HG03108 (cell line): ENCODE measurements around the gene OR52D1.

Source experiments
- ATAC-seq: cut with Tn5 transposase; IDR thresholded peaks from one replicate; pipeline ENCODE4 v1.9.1; 2021; ENCODE audit warnings: moderate library complexity; ENCODE audit not compliant: unreplicated experiment

The OR52D1 gene

DNA sequence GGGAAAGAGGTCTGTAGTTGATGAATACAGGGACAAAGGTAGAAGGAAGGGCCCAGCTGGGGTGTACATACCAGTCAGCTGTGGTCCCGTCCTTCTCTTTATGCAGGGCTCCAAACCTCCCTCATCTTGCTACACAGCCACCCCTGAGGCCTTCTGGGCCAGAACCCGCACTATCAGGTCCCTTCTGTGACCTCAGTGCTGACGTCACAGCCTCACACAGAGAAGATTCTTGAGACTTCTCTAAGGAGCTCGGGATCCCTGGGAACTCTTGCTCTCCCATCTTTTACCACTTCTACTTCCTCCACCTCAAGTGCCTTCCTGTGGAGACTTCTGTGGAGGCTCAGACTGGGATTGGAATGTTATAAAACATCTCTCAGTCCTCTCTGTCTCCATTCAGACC, 21.3 kb downstream of the OR52D1 start, which contains the start of gene UBQLN3:
TSS of gene UBQLN3 (minus strand) at position 155 of the 400 bp plus-strand sequence. CDS start 399 bp downstream, outside the sequence.
- no peak for ATAC-seq

DNA sequence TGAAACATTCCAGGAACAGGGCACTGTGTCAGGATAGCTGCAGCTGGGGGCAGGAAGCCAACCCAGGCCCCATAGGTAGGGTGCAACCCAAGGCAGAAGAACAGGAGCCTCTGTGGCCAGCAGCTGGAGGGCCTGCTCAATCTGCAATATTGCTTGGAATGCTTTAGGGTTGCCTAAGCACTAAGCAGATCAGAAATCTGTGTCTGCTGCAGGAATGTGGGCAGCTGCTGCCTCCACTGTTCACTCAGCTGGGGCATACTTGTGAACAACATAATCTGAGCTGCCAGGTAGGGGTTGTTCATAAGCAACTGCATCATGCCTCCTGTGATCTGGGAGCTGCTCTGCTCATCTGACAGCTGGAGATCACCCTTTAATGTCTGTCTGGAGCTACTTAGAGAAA, 26.4 kb downstream of the OR52D1 start:
- no peak for ATAC-seq

DNA sequence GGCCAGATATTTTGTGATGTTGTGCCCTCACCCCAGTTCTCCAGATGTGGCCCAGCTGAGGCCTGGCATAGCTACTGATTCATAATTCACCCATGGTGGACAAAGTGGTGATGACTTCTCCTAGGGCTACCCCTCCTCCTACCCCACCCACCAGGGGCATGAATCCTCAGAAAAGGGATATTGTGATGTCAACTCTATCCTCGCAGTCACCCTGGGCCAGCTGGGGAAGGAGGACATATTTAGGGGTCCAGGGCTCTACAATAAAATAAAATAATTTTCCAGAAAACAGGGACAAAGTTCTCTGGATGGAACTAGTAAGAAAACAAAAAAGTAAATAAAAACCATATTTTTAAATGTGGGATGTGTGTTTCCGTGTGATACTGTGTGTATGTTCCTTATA, 28.1 kb downstream of the OR52D1 start, which contains the start of gene UBQLNL:
TSS of gene UBQLNL (minus strand) at position 101 of the 400 bp plus-strand sequence. CDS start 258 bp downstream, outside the sequence.
- ATAC-seq = no peak

- ATAC-seq = no peak
Measured at GRCh38 chr11:5521540-5521939, 33.1 kb downstream of the OR52D1 start.

- no peak for ATAC-seq
Measured at GRCh38 chr11:5522308-5522707, 33.8 kb downstream of the OR52D1 start.

DNA sequence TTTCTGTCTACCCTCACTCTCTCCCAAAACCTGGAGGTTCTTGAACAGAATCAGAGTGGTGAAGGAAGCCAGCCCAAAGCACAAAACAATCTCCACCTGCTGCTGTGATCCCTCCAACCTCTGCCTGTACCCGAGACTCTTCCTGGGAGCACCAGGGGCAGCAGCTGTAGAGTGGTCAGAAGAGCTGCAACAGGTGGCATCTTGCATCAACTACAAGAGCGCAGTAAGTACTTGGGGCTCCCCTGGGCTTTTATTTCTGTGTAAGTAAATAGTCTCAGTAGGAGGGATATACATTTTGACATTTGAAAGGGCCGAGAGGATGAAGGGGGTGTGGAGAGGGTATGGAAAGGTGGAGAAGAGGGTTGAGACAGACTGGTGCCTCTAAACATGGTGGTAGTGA, 36.3 kb downstream of the OR52D1 start:
- no peak for ATAC-seq

DNA sequence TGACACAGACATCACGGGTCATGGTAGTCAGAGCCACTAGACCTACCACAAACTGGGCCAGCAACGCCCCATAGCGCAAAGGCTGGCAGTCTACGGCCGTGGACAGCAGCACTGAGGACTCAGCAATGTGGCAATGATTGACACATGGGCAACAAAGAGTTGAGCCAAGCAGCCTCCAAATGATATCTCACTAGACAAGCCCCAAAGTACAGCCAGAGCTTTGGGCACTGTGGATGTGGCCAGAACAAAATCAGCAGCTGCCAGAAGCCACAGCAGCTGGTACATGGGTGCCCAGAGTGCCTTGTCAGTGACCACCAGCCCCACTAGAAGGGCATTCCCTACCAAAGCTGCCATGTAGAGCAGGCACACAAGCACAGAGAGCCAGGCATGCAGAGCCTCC, 39.2 kb downstream of the OR52D1 start:
- ATAC-seq = no peak

- ATAC-seq = no peak
Measured at GRCh38 chr11:5528495-5528894, 40.0 kb downstream of the OR52D1 start.

GRCh38 chr11:5531053-5531831, 42.8 kb downstream of the OR52D1 start:
- no peak for ATAC-seq

- ATAC-seq = no peak
Measured at GRCh38 chr11:5534046-5534445, 45.6 kb downstream of the OR52D1 start.

DNA sequence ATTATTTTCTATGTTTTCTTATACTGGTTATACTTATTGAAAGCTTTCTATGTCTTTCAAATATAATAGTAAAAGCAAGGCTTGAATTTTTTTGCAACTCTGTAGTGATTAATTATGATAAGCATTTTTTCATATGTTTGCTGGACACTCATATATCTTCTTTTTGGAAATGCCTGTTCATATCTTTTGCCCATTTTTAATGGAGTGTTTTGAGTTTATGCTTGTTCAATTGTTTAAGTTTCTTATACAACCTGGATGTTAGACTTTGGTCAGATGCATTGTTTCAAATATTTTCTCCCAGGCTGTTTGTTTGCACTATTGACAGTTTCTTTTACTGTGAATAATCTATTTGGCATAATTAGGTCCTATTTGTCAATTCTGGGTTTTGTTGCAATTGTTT, 48.0 kb downstream of the OR52D1 start:
- ATAC-seq = no peak
